ENCODE results near the gene ACSL5. TPM values are rescaled to one million over a fixed set of nuclear protein-coding genes. Genes with fewer than 3 reads are reported as not detected.

Gene ACSL5
- total and polyA plus RNA-seq, 4 donors = 15.0 to 201 (median 43.5) TPM

GRCh38 chr10:112343056-112343806 is 30.7 kb upstream of the ACSL5 start:
- DNase-seq (ENCODE audit: low spot score) = no peak
- Histone ChIP-seq H3K27ac (ENCODE audit: low read depth in 1 of 2, low read length in 2 of 2) (no peak overlapping the region), H3K27me3 (ENCODE audit: control insufficient read depth in 4 of 4, insufficient read depth in 4 of 4, low read length in 3 of 4) (no peaks in the 10 kb centered on the region), H3K4me1 (ENCODE audit: control insufficient read depth in 4 of 4, insufficient read depth in 4 of 4, low read length in 3 of 4) (peaks cover 0 to 10% (median 8%) of the 10 kb centered on the region in 4 donors), H3K4me3 (ENCODE audit: low read depth in 1 of 3, low read length in 3 of 3) (no peak overlapping the region), H3K9ac (ENCODE audit: low read depth in 1 of 2, low read length in 2 of 2) (no peak overlapping the region), H3K36me3 (ENCODE audit: control insufficient read depth in 4 of 4, insufficient read depth in 3 of 4, low read depth in 1 of 4, low read length in 3 of 4) (no peaks in the 10 kb centered on the region), H3K9me3 (ENCODE audit: control insufficient read depth in 4 of 4, low read length in 3 of 4) (no peaks in the 10 kb centered on the region)
- TF ChIP-seq GABPA (IDR thresholded peaks at IDR 0.05 in 1 of 2, conservative IDR thresholded peaks at IDR 0.05 in 1 of 2) (no peak), NR2F2 (IDR thresholded peaks at IDR 0.05) (peak; percentile 25)
- 80% methylated on average over 5 of the region's 5 CpGs for WGBS

DNA sequence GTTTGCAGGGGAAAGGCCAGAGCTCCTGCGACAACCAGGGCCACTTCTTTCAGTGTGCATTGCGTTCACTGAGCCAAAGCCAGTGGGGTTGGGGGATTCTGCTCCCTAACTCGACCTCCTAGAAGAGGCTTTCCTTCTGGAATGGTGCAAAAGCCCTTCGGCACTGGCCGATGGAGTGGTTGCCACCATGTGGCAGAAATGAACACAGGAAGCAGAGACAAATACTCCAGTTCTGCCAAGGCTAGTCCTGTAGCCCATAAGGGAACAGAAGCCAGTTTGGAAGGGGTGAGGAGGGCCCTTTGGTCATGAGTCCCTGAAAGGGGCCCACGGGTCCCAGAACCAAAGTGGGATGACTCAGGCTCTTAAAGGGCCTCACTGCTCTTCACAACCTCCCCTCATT is 29.7 kb upstream of the ACSL5 start:
- H3K4me3 ChIP-seq (ENCODE audit: low read depth in 1 of 3, low read length in 3 of 3) = no peak overlapping the region
- no peak overlapping the region for H3K9ac ChIP-seq (ENCODE audit: low read depth in 1 of 2, low read length in 2 of 2)
- no peaks in the 10 kb centered on the region for H3K9me3 ChIP-seq (ENCODE audit: control insufficient read depth in 4 of 4, low read length in 3 of 4)
- no peak for TF ChIP-seq MAX (IDR thresholded peaks at IDR 0.05)
- no peak for TF ChIP-seq NR2F2 (IDR thresholded peaks at IDR 0.05)
- no peak for TF ChIP-seq JUND (IDR thresholded peaks at IDR 0.05)
- peak in 1 of 2 donors; percentile 36 for TF ChIP-seq RAD21 (IDR thresholded peaks at IDR 0.05)
- no peak overlapping the region for H3K27ac ChIP-seq (ENCODE audit: low read depth in 1 of 2, low read length in 2 of 2)
- H3K4me1 ChIP-seq (ENCODE audit: control insufficient read depth in 4 of 4, insufficient read depth in 4 of 4, low read length in 3 of 4) = peaks cover 0 to 14% (median 13%) of the 10 kb centered on the region in 4 donors
- WGBS = 80% methylated on average over 6 of the region's 6 CpGs
- H3K36me3 ChIP-seq (ENCODE audit: control insufficient read depth in 4 of 4, insufficient read depth in 3 of 4, low read depth in 1 of 4, low read length in 3 of 4) = no peaks in the 10 kb centered on the region
- DNase-seq (ENCODE audit: low spot score) = no peak
- H3K27me3 ChIP-seq (ENCODE audit: control insufficient read depth in 4 of 4, insufficient read depth in 4 of 4, low read length in 3 of 4) = no peaks in the 10 kb centered on the region

- Histone ChIP-seq H3K9ac (ENCODE audit: low read depth in 1 of 2, low read length in 2 of 2) (no peak overlapping the region), H3K4me1 (ENCODE audit: control insufficient read depth in 4 of 4, insufficient read depth in 4 of 4, low read length in 3 of 4) (peaks cover 0 to 14% (median 13%) of the 10 kb centered on the region in 4 donors), H3K27ac (ENCODE audit: low read depth in 1 of 2, low read length in 2 of 2) (no peak overlapping the region), H3K36me3 (ENCODE audit: control insufficient read depth in 4 of 4, insufficient read depth in 3 of 4, low read depth in 1 of 4, low read length in 3 of 4) (no peaks in the 10 kb centered on the region), H3K9me3 (ENCODE audit: control insufficient read depth in 4 of 4, low read length in 3 of 4) (no peaks in the 10 kb centered on the region), H3K27me3 (ENCODE audit: control insufficient read depth in 4 of 4, insufficient read depth in 4 of 4, low read length in 3 of 4) (no peaks in the 10 kb centered on the region), H3K4me3 (ENCODE audit: low read depth in 1 of 3, low read length in 3 of 3) (no peak overlapping the region)
- 89% methylated on average over 3 of the region's 3 CpGs for WGBS
- TF ChIP-seq SP1 (IDR thresholded peaks at IDR 0.05) (no peak), YY1 (IDR thresholded peaks at IDR 0.05) (no peak), JUND (IDR thresholded peaks at IDR 0.05) (no peak), RXRA (IDR thresholded peaks at IDR 0.05) (no peak), HNF4G (IDR thresholded peaks at IDR 0.05) (no peak), FOXA1 (IDR thresholded peaks at IDR 0.05) (no peak), RAD21 (IDR thresholded peaks at IDR 0.05) (no peak), FOXA2 (IDR thresholded peaks at IDR 0.05) (no peak), TAF1 (conservative IDR thresholded peaks at IDR 0.05) (no peak), NR2F2 (IDR thresholded peaks at IDR 0.05) (no peak)
- TF ChIP-seq, protein P1, sequence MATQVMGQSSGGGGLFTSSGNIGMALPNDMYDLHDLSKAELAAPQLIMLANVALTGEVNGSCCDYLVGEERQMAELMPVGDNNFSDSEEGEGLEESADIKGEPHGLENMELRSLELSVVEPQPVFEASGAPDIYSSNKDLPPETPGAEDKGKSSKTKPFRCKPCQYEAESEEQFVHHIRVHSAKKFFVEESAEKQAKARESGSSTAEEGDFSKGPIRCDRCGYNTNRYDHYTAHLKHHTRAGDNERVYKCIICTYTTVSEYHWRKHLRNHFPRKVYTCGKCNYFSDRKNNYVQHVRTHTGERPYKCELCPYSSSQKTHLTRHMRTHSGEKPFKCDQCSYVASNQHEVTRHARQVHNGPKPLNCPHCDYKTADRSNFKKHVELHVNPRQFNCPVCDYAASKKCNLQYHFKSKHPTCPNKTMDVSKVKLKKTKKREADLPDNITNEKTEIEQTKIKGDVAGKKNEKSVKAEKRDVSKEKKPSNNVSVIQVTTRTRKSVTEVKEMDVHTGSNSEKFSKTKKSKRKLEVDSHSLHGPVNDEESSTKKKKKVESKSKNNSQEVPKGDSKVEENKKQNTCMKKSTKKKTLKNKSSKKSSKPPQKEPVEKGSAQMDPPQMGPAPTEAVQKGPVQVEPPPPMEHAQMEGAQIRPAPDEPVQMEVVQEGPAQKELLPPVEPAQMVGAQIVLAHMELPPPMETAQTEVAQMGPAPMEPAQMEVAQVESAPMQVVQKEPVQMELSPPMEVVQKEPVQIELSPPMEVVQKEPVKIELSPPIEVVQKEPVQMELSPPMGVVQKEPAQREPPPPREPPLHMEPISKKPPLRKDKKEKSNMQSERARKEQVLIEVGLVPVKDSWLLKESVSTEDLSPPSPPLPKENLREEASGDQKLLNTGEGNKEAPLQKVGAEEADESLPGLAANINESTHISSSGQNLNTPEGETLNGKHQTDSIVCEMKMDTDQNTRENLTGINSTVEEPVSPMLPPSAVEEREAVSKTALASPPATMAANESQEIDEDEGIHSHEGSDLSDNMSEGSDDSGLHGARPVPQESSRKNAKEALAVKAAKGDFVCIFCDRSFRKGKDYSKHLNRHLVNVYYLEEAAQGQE (IDR thresholded peaks at IDR 0.05) = no peak
- TF ChIP-seq, protein P2, sequence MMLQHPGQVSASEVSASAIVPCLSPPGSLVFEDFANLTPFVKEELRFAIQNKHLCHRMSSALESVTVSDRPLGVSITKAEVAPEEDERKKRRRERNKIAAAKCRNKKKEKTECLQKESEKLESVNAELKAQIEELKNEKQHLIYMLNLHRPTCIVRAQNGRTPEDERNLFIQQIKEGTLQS (IDR thresholded peaks at IDR 0.05) = no peak
- TF ChIP-seq, protein P3, sequence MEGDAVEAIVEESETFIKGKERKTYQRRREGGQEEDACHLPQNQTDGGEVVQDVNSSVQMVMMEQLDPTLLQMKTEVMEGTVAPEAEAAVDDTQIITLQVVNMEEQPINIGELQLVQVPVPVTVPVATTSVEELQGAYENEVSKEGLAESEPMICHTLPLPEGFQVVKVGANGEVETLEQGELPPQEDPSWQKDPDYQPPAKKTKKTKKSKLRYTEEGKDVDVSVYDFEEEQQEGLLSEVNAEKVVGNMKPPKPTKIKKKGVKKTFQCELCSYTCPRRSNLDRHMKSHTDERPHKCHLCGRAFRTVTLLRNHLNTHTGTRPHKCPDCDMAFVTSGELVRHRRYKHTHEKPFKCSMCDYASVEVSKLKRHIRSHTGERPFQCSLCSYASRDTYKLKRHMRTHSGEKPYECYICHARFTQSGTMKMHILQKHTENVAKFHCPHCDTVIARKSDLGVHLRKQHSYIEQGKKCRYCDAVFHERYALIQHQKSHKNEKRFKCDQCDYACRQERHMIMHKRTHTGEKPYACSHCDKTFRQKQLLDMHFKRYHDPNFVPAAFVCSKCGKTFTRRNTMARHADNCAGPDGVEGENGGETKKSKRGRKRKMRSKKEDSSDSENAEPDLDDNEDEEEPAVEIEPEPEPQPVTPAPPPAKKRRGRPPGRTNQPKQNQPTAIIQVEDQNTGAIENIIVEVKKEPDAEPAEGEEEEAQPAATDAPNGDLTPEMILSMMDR (IDR thresholded peaks at IDR 0.05; ENCODE audit: low read depth, low read length, missing input control) = no peak
- no peak for DNase-seq (ENCODE audit: low spot score)
These were observed 28.7 kb upstream of the ACSL5 start for GRCh38 chr10:112345202-112345601.

Data from liver (tissue), 9 donors.